Osteocyte (in vitro differentiated cells): Measurements from ENCODE around the gene USP10. TPM values are rescaled to one million over a fixed set of nuclear protein-coding genes. Genes with fewer than 3 reads are reported as not detected.

Source experiments
- DNase-seq: peaks from one replicate; pipeline ENCODE4 v3.0.0; 2021; ENCODE audit warnings: mixed read lengths; ENCODE audit not compliant: unreplicated experiment; ENCODE audit errors: extremely low spot score
- H3K27ac Mint-ChIP-seq: one replicate; pipeline ENCODE4 v1.8.0; 2021; ENCODE audit warnings: mild to moderate bottlenecking, mixed read lengths; ENCODE audit not compliant: unreplicated experiment
- H3K27me3 Mint-ChIP-seq: one replicate; pipeline ENCODE4 v1.8.0; 2021; ENCODE audit warnings: mixed read lengths; ENCODE audit not compliant: unreplicated experiment
- H3K36me3 Mint-ChIP-seq: one replicate; pipeline ENCODE4 v1.8.0; 2021; ENCODE audit warnings: mixed read lengths; ENCODE audit not compliant: unreplicated experiment
- H3K4me1 Mint-ChIP-seq: one replicate; pipeline ENCODE4 v1.8.0; 2021; ENCODE audit warnings: mixed read lengths; ENCODE audit not compliant: unreplicated experiment
- H3K4me3 Mint-ChIP-seq: one replicate; pipeline ENCODE4 v1.8.0; 2021; ENCODE audit warnings: mild to moderate bottlenecking, moderate library complexity, mixed read lengths; ENCODE audit not compliant: unreplicated experiment
- H3K9me3 Mint-ChIP-seq: one replicate; pipeline ENCODE4 v1.8.0; 2021; ENCODE audit warnings: mixed read lengths; ENCODE audit not compliant: unreplicated experiment
- total RNA-seq: library from RNA; stranded (reverse); gene quantifications from 2 replicates; pipeline ENCODE4 v1.2.1, GENCODE V29; 2021
- TF ChIP-seq, protein P1 (sequence below): fragments of 200-600 bp; sonication (generic); IDR thresholded peaks from 2 replicates; pipeline ENCODE4 v1.5.0; 2021; ENCODE audit warnings: antibody characterized with exemption, mild to moderate bottlenecking, moderate library complexity

Gene USP10
- total RNA-seq, 1 donor from 2014 or later = 46.3 TPM

DNA sequence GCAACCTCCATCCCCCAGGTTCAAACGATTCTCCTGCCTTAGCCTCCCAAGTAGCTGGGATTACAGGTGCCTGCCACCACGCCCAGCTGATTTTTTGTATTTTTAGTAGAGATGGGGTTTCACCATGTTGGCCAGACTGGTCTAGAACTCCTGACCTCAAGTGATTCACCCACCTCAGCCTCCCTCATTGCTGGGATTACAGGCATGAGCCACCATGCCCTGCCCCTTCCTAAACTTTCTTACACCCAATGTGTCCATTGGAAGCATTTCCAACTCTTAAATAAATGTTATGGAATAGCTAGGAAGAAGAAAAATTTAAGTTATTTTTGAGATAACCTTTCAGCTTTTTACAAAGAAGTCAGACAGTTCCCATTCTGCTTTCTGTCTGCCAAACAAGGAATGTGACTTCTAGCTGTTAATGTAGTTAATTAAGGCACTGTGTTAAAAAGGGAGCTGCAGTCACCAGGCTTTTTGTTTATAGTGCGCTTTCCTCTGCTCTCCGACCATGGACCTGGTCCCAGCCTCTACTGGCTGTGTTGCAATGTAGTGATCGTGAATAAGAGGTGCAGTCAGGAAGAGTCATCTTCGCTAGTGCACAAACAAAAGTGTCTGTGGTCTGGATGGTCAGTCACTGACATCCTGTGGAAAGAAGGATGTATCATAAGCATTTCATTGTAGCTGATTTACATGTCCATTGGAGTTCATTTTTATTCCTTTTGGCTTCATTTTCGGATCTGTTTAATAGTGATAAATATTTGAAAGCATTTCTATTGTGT lies 39.7 kb downstream of the USP10 start:
- Mint-ChIP-seq H3K36me3 (peaks cover 10% of the 10 kb centered on the region), H3K27ac (no peak overlapping the region), H3K27me3 (no peaks in the 10 kb centered on the region), H3K4me3 (no peak overlapping the region), H3K4me1 (peaks cover 29% of the 10 kb centered on the region), H3K9me3 (no peaks in the 10 kb centered on the region)
- DNase-seq = no peak
- TF ChIP-seq, protein P1, sequence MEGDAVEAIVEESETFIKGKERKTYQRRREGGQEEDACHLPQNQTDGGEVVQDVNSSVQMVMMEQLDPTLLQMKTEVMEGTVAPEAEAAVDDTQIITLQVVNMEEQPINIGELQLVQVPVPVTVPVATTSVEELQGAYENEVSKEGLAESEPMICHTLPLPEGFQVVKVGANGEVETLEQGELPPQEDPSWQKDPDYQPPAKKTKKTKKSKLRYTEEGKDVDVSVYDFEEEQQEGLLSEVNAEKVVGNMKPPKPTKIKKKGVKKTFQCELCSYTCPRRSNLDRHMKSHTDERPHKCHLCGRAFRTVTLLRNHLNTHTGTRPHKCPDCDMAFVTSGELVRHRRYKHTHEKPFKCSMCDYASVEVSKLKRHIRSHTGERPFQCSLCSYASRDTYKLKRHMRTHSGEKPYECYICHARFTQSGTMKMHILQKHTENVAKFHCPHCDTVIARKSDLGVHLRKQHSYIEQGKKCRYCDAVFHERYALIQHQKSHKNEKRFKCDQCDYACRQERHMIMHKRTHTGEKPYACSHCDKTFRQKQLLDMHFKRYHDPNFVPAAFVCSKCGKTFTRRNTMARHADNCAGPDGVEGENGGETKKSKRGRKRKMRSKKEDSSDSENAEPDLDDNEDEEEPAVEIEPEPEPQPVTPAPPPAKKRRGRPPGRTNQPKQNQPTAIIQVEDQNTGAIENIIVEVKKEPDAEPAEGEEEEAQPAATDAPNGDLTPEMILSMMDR = peak; percentile 10

DNA sequence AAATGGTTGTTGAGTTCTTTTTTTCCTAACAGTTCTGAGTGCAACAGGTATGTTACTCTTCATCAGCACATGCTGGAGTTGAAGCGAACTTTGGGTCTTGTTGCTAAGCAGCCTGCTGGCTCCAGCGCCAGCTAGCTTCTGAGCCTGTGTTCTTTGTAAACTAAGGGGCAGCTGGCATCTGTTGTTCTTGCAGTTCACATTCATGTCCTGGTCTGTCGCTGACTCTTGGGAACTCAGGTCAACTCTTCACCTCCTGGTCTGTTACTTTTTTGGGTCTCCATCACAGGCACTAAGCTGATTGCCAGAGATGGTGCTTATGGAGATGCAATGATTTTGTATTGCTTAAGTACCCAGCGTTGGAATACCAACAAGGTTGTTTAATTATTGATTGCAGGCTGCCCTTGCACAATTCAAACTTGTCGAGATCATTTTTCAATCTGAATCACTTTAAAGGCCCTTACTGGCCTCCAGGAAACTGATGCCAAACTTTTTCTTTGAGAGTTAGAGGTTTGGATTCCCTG lies 40.9 kb downstream of the USP10 start:
- Mint-ChIP-seq H3K4me1 (peaks cover 29% of the 10 kb centered on the region), H3K4me3 (no peak overlapping the region), H3K27me3 (no peaks in the 10 kb centered on the region), H3K27ac (no peak overlapping the region), H3K36me3 (peaks cover 10% of the 10 kb centered on the region), H3K9me3 (no peaks in the 10 kb centered on the region)
- DNase-seq = no peak
- TF ChIP-seq, protein P1 = no peak

DNA sequence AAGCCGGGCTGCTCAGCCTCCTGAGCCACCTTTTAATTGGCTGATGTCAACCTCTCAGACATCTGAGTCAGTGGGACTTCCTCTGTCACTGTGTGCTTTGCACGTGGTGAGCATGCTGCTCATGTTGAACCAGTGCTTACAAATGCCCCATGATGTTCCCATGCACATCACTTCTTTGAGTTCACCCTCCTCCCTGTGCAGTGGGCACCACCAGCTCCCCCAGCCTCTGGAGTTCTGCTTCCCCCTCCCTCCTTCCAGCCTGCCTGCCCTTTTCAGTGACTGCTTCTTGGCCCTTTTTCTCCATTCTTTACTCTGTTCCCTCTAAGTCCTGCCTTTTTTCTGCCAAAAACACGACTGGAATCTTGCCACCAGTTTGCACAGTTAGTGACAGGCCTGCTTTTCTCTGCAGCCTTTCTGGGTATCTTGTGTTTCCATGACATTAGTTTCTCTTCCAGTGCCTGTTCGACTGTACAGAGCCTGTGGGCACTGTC lies 41.6 kb downstream of the USP10 start:
- no peaks in the 10 kb centered on the region for H3K27me3 Mint-ChIP-seq
- H3K4me1 Mint-ChIP-seq = peaks cover 25% of the 10 kb centered on the region
- H3K27ac Mint-ChIP-seq = peak overlapping the region; percentile 8
- DNase-seq = no peak
- H3K36me3 Mint-ChIP-seq = peaks cover 10% of the 10 kb centered on the region
- TF ChIP-seq, protein P1 = no peak
- no peak overlapping the region for H3K4me3 Mint-ChIP-seq
- H3K9me3 Mint-ChIP-seq = no peaks in the 10 kb centered on the region

DNA sequence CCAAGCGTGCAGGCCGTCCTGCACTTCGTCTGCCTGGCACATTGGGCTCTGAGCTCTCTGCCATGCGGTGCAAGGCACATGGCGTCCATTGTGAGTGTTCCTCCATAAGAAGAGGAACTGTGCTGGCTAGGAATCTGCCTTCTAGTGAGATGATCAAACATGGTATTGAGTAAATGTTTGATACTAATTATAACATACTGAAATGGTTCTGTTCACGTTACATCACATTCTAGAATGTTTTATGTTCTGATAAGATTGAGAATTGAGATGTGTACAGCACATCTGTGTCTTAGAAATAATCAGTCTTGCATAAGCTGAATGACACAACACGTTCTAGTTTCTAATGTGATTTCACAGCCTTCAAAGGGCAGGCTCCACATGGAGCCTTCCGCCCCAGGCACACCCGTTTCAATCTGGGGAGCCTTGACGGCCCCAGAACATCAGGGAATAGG lies 42.9 kb downstream of the USP10 start:
- DNase-seq = no peak
- H3K27ac Mint-ChIP-seq = no peak overlapping the region
- no peaks in the 10 kb centered on the region for H3K9me3 Mint-ChIP-seq
- peaks cover 6% of the 10 kb centered on the region for H3K36me3 Mint-ChIP-seq
- no peaks in the 10 kb centered on the region for H3K27me3 Mint-ChIP-seq
- peaks cover 24% of the 10 kb centered on the region for H3K4me1 Mint-ChIP-seq
- TF ChIP-seq, protein P1 = no peak
- no peak overlapping the region for H3K4me3 Mint-ChIP-seq

DNA sequence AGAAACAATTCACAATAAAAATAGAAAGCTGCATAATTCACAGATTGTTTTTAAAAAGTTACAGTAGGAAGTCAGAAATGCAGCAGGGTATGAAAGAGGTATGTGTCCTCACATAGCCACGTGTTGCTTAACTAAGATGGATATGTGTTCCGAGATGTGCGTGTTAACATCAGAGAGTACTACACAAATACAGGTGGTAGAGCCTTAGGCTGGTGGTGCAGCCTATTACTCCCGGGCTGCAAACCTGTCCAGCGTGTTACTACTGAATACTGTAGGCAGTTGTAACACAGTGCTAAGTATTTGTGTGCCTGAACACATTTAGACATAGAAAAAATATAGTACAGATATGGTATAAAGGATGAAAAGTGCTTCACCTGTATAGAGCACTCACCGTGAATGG lies 46.4 kb downstream of the USP10 start:
- no peak overlapping the region for H3K4me3 Mint-ChIP-seq
- no peaks in the 10 kb centered on the region for H3K9me3 Mint-ChIP-seq
- H3K27ac Mint-ChIP-seq = no peak overlapping the region
- no peaks in the 10 kb centered on the region for H3K27me3 Mint-ChIP-seq
- no peak for DNase-seq
- peaks cover 6% of the 10 kb centered on the region for H3K36me3 Mint-ChIP-seq
- H3K4me1 Mint-ChIP-seq = peaks cover 34% of the 10 kb centered on the region
- TF ChIP-seq, protein P1 = no peak
